HEK293T (cell line): ENCODE results near the gene TDP1.

Experiments
- CTCF ChIA-PET: fragments of 350-600 bp; formaldehyde crosslinking; extraction: SDS; loops from one replicate; lab custom pipeline; 2021; ENCODE audit warnings: antibody characterized with exemption, inconsistent platforms; lab: Yijun Ruan, JAX
- POLR2A ChIA-PET: fragments of 350-600 bp; formaldehyde crosslinking; extraction: SDS; loops from one replicate; lab custom pipeline; 2020; ENCODE audit warnings: antibody characterized with exemption, inconsistent platforms; lab: Yijun Ruan, JAX
- DNase-seq: peaks from one replicate; pipeline ENCODE4 v3.0.0; 2012; ENCODE audit warnings: mixed read lengths; ENCODE audit errors: extremely low spot score
- ARNT ChIP-seq: fragments of 450-650 bp; IDR thresholded peaks from 2 replicates; pipeline ENCODE4 v1.6.1; 2017; ENCODE audit warnings: mild to moderate bottlenecking
- BHLHE40 ChIP-seq: fragments of 450-650 bp; IDR thresholded peaks from 2 replicates; pipeline ENCODE4 v1.6.1; 2016; ENCODE audit warnings: mild to moderate bottlenecking, moderate library complexity, borderline replicate concordance
- CTBP1 ChIP-seq: fragments of 450-650 bp; IDR thresholded peaks from 2 replicates; pipeline ENCODE4 v1.6.1; 2016; ENCODE audit warnings: borderline replicate concordance
- ELF4 ChIP-seq: fragments of 450-650 bp; IDR thresholded peaks from 2 replicates; pipeline ENCODE4 v1.6.1; 2017; ENCODE audit warnings: antibody characterized with exemption
- FOXA1 ChIP-seq: fragments of 450-650 bp; IDR thresholded peaks from 2 replicates; pipeline ENCODE4 v1.6.1; 2016; ENCODE audit warnings: mild to moderate bottlenecking
- FOXK2 ChIP-seq: fragments of 450-650 bp; IDR thresholded peaks from 2 replicates; pipeline ENCODE4 v1.6.1; 2016; ENCODE audit warnings: mild to moderate bottlenecking
- FOXM1 ChIP-seq: fragments of 450-650 bp; IDR thresholded peaks from 2 replicates; pipeline ENCODE4 v1.6.1; 2017; ENCODE audit warnings: mild to moderate bottlenecking, borderline replicate concordance
- HDGF ChIP-seq: fragments of 450-650 bp; IDR thresholded peaks from 2 replicates; pipeline ENCODE4 v1.6.1; 2017; ENCODE audit warnings: antibody characterized with exemption, borderline replicate concordance
- L3MBTL2 ChIP-seq: fragments of 450-650 bp; conservative IDR thresholded peaks from 2 replicates; pipeline ENCODE4 v1.6.1; 2016; ENCODE audit warnings: mild to moderate bottlenecking
- LEF1 ChIP-seq: fragments of 450-650 bp; IDR thresholded peaks from 2 replicates; pipeline ENCODE4 v1.6.1; 2017; ENCODE audit warnings: mild to moderate bottlenecking, borderline replicate concordance
- NFRKB ChIP-seq: fragments of 450-650 bp; IDR thresholded peaks from 2 replicates; pipeline ENCODE4 v1.6.1; 2016; ENCODE audit warnings: mild to moderate bottlenecking, moderate library complexity
- SP1 ChIP-seq: fragments of 450-650 bp; IDR thresholded peaks from 2 replicates; pipeline ENCODE4 v1.6.1; 2017
- SUZ12 ChIP-seq: fragments of 450-650 bp; IDR thresholded peaks from 2 replicates; pipeline ENCODE4 v1.6.1; 2016; ENCODE audit warnings: mild to moderate bottlenecking
- TARDBP ChIP-seq: fragments of 450-650 bp; IDR thresholded peaks from 2 replicates; pipeline ENCODE4 v1.6.1; 2016
- ZNF384 ChIP-seq: fragments of 450-650 bp; IDR thresholded peaks from 2 replicates; pipeline ENCODE4 v1.6.1; 2016
- TF ChIP-seq, protein P1 (sequence below): fragments of 450-650 bp; IDR thresholded peaks from 2 replicates; pipeline ENCODE4 v1.6.1; 2016

Gene TDP1

DNA sequence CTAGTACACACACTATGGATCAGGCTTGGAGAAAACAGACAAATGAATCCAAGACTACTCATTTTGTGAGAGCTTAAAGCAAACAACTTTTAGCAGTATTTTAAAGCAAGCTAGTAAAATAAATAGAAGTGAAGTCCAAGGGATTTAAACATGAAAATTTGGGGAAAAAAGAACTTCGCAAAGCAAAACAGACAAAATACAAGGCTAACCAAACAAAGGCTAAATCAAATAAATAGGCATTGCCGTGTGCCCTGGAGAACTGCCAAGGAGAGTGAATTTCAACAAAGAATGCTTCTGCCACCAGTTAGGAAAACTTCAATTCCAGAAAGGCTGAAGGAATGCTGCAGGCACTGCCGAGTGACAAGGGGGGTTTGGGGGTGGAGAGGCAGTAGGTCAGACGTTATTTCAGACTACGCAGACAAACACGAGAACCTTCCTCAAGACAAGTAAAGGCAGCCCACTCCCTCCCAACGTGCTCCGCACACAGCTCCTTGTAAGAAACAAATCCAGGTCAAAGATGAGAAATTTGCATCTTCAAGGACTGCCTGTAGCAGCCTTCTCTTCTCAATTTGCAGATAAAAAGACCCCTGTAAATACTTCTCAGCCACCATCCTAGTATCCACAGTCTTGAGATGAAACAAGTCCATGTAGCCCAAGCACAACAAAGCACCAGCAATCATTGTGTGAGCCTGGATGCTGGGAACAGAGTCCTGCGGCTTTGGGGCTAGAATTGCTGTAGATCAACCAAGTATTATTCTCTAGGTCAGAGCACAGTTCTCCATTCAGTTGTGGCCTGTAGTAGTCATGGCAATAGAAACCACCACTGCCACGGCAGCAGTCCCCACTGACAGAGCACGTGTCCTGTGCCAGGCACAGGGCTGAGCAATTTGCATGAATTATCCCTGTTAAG is 44.5 kb upstream of the TDP1 start:
- no peak for DNase-seq
- TF ChIP-seq L3MBTL2, result no peak
- TF ChIP-seq CTBP1, result no peak
- no peak for TF ChIP-seq NFRKB
- no peak for TF ChIP-seq BHLHE40
- no peak for TF ChIP-seq FOXK2
- TF ChIP-seq HDGF, result no peak
- TF ChIP-seq SP1, result no peak
- TF ChIP-seq SUZ12, result no peak
- TF ChIP-seq ZNF384, result no peak
- no peak for TF ChIP-seq ARNT
- no peak for TF ChIP-seq FOXM1
- TF ChIP-seq TARDBP, result no peak
- no peak for TF ChIP-seq LEF1
- TF ChIP-seq, protein P1, sequence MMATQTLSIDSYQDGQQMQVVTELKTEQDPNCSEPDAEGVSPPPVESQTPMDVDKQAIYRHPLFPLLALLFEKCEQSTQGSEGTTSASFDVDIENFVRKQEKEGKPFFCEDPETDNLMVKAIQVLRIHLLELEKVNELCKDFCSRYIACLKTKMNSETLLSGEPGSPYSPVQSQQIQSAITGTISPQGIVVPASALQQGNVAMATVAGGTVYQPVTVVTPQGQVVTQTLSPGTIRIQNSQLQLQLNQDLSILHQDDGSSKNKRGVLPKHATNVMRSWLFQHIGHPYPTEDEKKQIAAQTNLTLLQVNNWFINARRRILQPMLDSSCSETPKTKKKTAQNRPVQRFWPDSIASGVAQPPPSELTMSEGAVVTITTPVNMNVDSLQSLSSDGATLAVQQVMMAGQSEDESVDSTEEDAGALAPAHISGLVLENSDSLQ, result no peak
- no peak for TF ChIP-seq FOXA1
- TF ChIP-seq ELF4, result no peak
- ChIA-PET CTCF (interaction anchor here (0.6 kb wide), 1 partner anchor 299 kb away, joined by 3 read pairs; no protein-coding TSS in a partner anchor), POLR2A (no interaction called here)

- POLR2A ChIA-PET, result no interaction called here
- no peak for DNase-seq
- no peak for TF ChIP-seq SP1
- no peak for TF ChIP-seq BHLHE40
- no peak for TF ChIP-seq FOXK2
- no peak for TF ChIP-seq FOXA1
- TF ChIP-seq ZNF384, result no peak
- no peak for TF ChIP-seq CTBP1
- no peak for TF ChIP-seq LEF1
- TF ChIP-seq, protein P1, result no peak
- no peak for TF ChIP-seq ARNT
- no peak for TF ChIP-seq FOXM1
- no peak for TF ChIP-seq NFRKB
- TF ChIP-seq TARDBP, result no peak
- TF ChIP-seq HDGF, result no peak
- TF ChIP-seq SUZ12, result no peak
- TF ChIP-seq L3MBTL2, result no peak
- TF ChIP-seq ELF4, result no peak
- CTCF ChIA-PET, result interaction anchor here (0.6 kb wide), 1 partner anchor 300 kb away, joined by 3 read pairs; no protein-coding TSS in a partner anchor
Measured at GRCh38 chr14:89912221-89912620, 43.5 kb upstream of the TDP1 start.

- ChIA-PET POLR2A (no interaction called here), CTCF (interaction anchor here (0.6 to 1.1 kb wide), 2 partner anchors 136 to 872 kb away, joined by 3 to 4 read pairs; no protein-coding TSS in a partner anchor)
- DNase-seq, result peak; percentile 26
Measured at GRCh38 chr14:89912667-89913211, 43.0 kb upstream of the TDP1 start.

DNA sequence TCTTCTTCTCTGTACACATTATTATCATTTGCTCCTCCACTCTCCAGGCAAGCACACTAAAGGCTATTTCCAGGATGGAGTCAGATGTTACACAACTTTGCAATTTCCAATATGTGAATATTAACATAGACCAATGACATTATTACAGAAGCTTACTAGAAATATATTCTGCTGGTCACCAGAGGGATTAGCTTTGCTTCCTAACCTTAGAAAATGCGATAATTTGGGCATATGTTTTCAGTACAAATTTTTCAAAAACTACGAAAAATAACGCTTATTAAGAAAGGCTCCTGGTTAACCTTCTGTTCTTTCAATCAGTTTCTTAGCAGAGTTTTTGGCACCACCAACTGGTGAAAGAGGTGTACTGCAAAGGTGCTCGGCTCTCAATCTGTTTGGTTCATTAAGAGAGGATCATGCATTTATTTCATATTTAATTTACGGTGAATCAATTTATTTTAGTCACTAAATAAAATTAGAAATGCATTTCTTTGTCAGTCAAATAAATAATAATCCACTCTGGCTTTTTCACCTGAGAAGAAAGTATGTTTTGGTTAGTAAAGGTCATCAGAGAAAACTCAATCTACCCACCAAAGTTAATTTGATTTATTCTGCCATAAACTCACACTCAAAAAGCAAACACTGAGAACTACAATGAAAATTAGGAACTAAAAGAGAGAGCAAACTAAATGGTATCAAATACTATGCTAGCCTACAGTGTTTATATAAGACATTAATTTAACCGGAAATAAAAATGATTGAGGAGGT is 40.4 kb upstream of the TDP1 start:
- CTCF ChIA-PET, result no interaction called here
- peak; percentile 53 for DNase-seq
- POLR2A ChIA-PET, result no interaction called here
- TF ChIP-seq ARNT, result no peak
- no peak for TF ChIP-seq TARDBP
- no peak for TF ChIP-seq FOXK2
- TF ChIP-seq, protein P1, result no peak
- TF ChIP-seq SUZ12, result no peak
- no peak for TF ChIP-seq ELF4
- no peak for TF ChIP-seq NFRKB
- no peak for TF ChIP-seq FOXM1
- TF ChIP-seq HDGF, result no peak
- no peak for TF ChIP-seq SP1
- no peak for TF ChIP-seq CTBP1
- TF ChIP-seq BHLHE40, result no peak
- TF ChIP-seq FOXA1, result no peak
- TF ChIP-seq ZNF384, result no peak
- no peak for TF ChIP-seq LEF1
- no peak for TF ChIP-seq L3MBTL2

More at GRCh38 chr14:89912667-89913211, 43.0 kb upstream of the TDP1 start:
- TF ChIP-seq, protein P1, result peak; percentile 71
- TF ChIP-seq CTBP1 (no peak), HDGF (no peak), BHLHE40 (no peak), LEF1 (no peak)

DNA sequence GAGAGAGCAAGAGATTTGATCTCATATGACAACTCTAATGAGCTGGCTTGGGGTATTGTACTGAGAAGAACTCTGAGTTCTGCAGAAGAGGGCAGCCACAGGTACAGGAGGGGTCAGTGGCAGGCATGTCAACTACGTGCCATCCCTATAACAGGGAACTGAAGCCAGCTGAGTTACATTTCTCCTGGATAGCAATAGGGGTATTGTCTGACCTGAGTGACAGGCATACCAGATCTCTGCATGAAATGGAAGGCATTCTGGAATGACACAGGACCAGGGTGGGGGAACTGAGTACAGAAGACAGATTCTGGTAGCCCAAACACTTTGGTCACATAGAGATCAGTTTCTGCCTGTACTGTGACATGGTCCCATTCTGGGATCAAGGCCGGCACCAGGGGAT is 37.0 kb upstream of the TDP1 start:
- CTCF ChIA-PET, result interaction anchor here (0.7 kb wide), 1 partner anchor 15 kb away, joined by 3 read pairs; no protein-coding TSS in a partner anchor
- POLR2A ChIA-PET, result no interaction called here
- DNase-seq, result no peak
- no peak for TF ChIP-seq ELF4
- TF ChIP-seq ARNT, result no peak
- TF ChIP-seq TARDBP, result no peak
- no peak for TF ChIP-seq NFRKB
- TF ChIP-seq SP1, result no peak
- TF ChIP-seq ZNF384, result no peak
- no peak for TF ChIP-seq LEF1
- no peak for TF ChIP-seq HDGF
- no peak for TF ChIP-seq CTBP1
- TF ChIP-seq FOXK2, result no peak
- no peak for TF ChIP-seq FOXA1
- no peak for TF ChIP-seq L3MBTL2
- TF ChIP-seq SUZ12, result no peak
- TF ChIP-seq, protein P1, result no peak
- no peak for TF ChIP-seq BHLHE40
- no peak for TF ChIP-seq FOXM1
